GM10266 (cell line): Measurements from ENCODE around the gene MYH11.

Source experiments
- DNase-seq: peaks from one replicate; pipeline ENCODE4 v3.0.0; 2012; ENCODE audit errors: extremely low spot score
- TF ChIP-seq, protein P1 (sequence below): IDR thresholded peaks from 2 replicates; pipeline ENCODE4 v1.5.1; 2012; ENCODE audit warnings: mild to moderate bottlenecking, low read depth; ENCODE audit not compliant: control insufficient read depth, insufficient read depth; ENCODE audit errors: missing control alignments

The MYH11 gene

GRCh38 chr16:15874745-15875314 is 18.0 kb upstream of the MYH11 start:
- TF ChIP-seq, protein P1, sequence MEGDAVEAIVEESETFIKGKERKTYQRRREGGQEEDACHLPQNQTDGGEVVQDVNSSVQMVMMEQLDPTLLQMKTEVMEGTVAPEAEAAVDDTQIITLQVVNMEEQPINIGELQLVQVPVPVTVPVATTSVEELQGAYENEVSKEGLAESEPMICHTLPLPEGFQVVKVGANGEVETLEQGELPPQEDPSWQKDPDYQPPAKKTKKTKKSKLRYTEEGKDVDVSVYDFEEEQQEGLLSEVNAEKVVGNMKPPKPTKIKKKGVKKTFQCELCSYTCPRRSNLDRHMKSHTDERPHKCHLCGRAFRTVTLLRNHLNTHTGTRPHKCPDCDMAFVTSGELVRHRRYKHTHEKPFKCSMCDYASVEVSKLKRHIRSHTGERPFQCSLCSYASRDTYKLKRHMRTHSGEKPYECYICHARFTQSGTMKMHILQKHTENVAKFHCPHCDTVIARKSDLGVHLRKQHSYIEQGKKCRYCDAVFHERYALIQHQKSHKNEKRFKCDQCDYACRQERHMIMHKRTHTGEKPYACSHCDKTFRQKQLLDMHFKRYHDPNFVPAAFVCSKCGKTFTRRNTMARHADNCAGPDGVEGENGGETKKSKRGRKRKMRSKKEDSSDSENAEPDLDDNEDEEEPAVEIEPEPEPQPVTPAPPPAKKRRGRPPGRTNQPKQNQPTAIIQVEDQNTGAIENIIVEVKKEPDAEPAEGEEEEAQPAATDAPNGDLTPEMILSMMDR = peak; percentile 52
- DNase-seq = no peak

DNA sequence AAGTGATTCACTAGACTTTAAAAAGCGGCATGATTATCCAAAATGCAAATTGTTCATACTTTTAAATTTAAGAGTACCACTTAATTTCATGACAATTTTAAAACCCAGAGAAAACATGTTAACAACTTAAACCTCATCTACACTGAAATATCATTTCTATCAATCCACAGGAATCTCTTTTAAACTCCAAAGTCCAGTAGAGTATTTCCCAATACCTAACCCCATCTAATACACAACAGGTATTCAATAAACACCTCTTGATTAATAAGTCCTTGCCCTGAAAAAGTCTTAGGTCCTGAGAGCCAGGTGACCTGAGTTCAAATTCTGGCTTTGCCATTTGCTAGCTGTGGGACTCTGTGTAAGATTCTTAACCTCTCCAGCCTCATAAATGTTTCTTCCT is 16.9 kb upstream of the MYH11 start:
- TF ChIP-seq, protein P1 = no peak
- no peak for DNase-seq

GRCh38 chr16:15873301-15873700 is 16.5 kb upstream of the MYH11 start:
- TF ChIP-seq, protein P1 = no peak
- no peak for DNase-seq

GRCh38 chr16:15870011-15870410 is 13.2 kb upstream of the MYH11 start:
- TF ChIP-seq, protein P1 = no peak
- no peak for DNase-seq

DNA sequence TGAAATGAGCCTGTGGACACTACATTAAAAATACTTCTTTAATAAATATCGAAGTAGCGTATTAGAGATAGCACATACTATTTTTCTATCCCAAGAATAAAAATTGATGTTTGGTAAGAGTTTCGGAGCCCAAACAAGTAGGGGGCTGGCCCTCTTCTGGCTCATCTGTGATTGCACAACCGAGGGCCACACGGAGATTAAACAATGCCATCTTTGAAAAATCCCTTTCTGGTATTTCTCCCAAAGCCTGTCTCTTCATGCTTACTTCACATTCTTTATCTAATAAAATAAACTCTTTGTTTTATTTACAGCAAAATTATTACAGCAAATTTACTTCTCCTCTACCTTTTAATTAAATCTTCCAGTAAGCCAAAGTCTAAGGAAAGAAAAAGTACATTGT is 9.6 kb upstream of the MYH11 start:
- TF ChIP-seq, protein P1 = no peak
- no peak for DNase-seq

- TF ChIP-seq, protein P1 = no peak
- DNase-seq = no peak
Measured at GRCh38 chr16:15865742-15866141, 8.9 kb upstream of the MYH11 start.

DNA sequence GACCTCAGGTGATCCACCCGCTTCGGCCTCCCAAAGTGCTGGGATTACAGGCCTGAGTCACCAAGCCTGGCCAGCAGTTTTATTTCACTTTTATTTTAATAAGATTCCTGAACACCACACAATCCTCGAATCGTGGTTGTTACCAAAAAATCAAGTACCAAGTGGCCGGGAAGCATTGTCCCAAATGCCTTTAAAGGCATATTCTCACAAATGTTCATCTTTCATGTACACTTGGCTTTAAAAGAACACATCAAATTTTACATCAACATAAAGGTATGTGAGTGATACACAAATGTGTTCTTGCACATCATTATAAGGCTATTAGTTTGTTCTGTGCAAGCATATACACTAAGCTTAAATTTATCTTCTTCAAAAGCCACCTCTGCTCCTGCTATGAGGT is 8.1 kb upstream of the MYH11 start:
- TF ChIP-seq, protein P1 = no peak
- DNase-seq = no peak
